Measurements from ENCODE around the gene IQGAP3.

Gene IQGAP3

GRCh38 chr1:156586892-156587477, 14.6 kb upstream of the IQGAP3 start:
- no peak for DNase-seq (ENCODE audit: low read depth)
- TF ChIP-seq, protein P1, sequence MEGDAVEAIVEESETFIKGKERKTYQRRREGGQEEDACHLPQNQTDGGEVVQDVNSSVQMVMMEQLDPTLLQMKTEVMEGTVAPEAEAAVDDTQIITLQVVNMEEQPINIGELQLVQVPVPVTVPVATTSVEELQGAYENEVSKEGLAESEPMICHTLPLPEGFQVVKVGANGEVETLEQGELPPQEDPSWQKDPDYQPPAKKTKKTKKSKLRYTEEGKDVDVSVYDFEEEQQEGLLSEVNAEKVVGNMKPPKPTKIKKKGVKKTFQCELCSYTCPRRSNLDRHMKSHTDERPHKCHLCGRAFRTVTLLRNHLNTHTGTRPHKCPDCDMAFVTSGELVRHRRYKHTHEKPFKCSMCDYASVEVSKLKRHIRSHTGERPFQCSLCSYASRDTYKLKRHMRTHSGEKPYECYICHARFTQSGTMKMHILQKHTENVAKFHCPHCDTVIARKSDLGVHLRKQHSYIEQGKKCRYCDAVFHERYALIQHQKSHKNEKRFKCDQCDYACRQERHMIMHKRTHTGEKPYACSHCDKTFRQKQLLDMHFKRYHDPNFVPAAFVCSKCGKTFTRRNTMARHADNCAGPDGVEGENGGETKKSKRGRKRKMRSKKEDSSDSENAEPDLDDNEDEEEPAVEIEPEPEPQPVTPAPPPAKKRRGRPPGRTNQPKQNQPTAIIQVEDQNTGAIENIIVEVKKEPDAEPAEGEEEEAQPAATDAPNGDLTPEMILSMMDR (IDR thresholded peaks at IDR 0.05; ENCODE audit: low read depth, low read length, missing control alignments) = no peak
- no peak overlapping the region for H3K4me3 ChIP-seq (ENCODE audit: low read depth, low read length)

- DNase-seq (ENCODE audit: low read depth) = no peak
- H3K4me3 ChIP-seq (ENCODE audit: low read depth, low read length) = no peak overlapping the region
- TF ChIP-seq, protein P1 (IDR thresholded peaks at IDR 0.05; ENCODE audit: low read depth, low read length, missing control alignments) = no peak
Measured at GRCh38 chr1:156586323-156586722, 14.0 kb upstream of the IQGAP3 start.

DNA sequence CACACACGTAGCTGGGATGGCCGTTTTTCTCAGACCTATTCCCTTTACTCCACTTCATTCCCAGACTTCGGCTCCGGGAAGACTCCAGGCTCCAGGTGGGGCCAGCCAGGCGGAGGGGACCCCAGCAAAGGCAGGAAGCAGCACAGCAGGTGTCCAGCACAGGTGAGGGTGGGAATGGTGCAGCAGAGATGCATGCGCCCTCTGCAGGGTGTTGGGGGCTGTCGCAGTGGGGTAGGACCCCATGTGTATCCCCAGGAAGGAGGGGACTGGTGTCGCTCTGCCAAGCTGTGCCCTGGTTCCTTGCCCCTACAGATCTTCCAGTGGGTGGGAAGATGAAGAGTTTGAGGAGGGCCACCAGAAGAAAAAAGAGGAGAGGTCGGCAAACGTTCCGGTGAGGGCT, 12.4 kb upstream of the IQGAP3 start:
- TF ChIP-seq, protein P1 (IDR thresholded peaks at IDR 0.05; ENCODE audit: low read depth, low read length, missing control alignments) = peak; percentile 62
- H3K4me3 ChIP-seq (ENCODE audit: low read depth, low read length) = no peak overlapping the region
- no peak for DNase-seq (ENCODE audit: low read depth)

DNA sequence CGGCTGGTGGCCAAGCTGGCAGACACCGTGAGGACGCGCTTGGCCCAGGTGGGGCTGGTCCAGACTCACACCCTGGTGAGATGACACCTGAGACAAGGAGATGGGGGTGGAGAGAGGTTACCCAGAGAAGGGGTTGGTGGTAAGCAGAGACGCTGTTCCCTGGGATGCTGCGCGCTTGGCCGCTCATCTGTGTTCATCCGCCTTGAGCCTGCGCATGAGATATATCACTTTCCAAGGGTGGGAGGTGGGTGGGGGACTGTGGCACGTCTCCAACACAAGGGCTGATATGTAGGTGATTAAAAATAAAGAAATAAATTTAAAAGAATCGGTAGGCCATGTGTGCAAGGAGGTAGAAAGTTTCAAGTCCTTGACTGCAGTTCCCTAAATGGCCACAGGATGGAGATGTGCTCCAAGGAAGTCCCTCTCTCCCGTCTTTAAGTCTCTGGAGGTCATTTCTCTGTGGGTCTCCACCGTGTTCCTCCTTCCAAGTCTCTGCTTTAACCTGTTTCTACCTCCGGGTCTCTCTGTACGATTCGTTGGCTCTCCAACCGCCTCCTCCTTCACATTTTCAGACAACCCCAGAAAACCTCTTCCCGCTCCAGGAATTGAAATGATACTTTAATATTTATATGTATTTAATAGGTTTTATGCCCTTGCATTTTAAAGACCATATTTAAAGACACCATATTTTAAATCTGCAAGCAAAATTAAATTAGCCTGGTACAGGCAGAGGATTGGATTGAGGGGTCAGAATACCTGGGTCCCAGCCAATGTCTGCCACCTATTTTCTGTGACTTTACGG, 11.7 kb upstream of the IQGAP3 start:
- TF ChIP-seq, protein P1 (IDR thresholded peaks at IDR 0.05; ENCODE audit: low read depth, low read length, missing control alignments) = peak; percentile 96
- no peak overlapping the region for H3K4me3 ChIP-seq (ENCODE audit: low read depth, low read length)
- peak; percentile 82 for DNase-seq (ENCODE audit: low read depth)

DNA sequence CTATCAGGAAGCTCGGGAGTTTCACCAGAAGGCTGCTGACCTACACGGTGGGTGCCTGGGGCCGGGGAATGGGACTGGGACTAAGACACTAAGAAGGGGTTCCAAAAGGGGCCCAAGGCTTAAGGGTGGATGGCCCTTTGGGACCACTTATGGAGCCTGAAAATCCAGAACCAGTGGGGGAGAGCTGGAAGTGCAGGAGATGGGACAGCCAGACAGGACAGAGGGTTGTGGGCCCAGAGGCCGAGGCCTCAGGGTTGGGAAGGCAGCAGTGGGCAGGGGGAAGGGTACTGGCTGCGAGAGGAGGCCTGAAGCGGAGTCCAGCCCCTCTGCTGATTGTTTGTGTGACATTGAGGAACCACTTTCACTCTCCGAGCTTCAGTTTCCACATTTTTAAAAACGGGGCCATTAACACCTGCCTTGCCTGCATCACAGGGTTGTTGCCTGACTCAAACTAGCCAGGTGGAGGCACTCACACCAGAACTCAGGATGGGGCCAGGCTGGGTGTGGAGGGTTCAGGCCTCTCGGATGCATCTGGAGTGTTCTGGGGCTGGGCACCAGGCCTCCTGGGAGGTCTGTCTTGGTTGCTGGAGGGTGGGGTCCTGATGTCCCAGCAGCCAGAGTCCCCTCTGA, 10.1 kb upstream of the IQGAP3 start:
- TF ChIP-seq, protein P1 (IDR thresholded peaks at IDR 0.05; ENCODE audit: low read depth, low read length, missing control alignments) = peak; percentile 33
- peak overlapping the region; percentile 25 for H3K4me3 ChIP-seq (ENCODE audit: low read depth, low read length)

GRCh38 chr1:156581661-156582387, 9.5 kb upstream of the IQGAP3 start:
- DNase-seq (ENCODE audit: low read depth) = no peak
- peak overlapping the region; percentile 25 for H3K4me3 ChIP-seq (ENCODE audit: low read depth, low read length)
- TF ChIP-seq, protein P1 (IDR thresholded peaks at IDR 0.05; ENCODE audit: low read depth, low read length, missing control alignments) = no peak

More for the DNA sequence above, 10.1 kb upstream of the IQGAP3 start:
- no peak for DNase-seq (ENCODE audit: low read depth)

All from GM12864 (cell line).